GM21367 (cell line): ENCODE measurements around the gene RHOT2.

Experiments used
- ATAC-seq: cut with Tn5 transposase; IDR thresholded peaks from one replicate; pipeline ENCODE4 v1.9.1; 2021; ENCODE audit not compliant: unreplicated experiment

The RHOT2 gene

GRCh38 chr16:667780-668518 lies at the start of gene RHOT2:
Gene RHOT2 (plus strand): TSS chr16:668132. CDS start chr16:668200, 68 bp downstream.
- peak; percentile 63 for ATAC-seq

- ATAC-seq: no peak
These were observed 48.3 kb upstream of the RHOT2 start for GRCh38 chr16:619476-620100.

DNA sequence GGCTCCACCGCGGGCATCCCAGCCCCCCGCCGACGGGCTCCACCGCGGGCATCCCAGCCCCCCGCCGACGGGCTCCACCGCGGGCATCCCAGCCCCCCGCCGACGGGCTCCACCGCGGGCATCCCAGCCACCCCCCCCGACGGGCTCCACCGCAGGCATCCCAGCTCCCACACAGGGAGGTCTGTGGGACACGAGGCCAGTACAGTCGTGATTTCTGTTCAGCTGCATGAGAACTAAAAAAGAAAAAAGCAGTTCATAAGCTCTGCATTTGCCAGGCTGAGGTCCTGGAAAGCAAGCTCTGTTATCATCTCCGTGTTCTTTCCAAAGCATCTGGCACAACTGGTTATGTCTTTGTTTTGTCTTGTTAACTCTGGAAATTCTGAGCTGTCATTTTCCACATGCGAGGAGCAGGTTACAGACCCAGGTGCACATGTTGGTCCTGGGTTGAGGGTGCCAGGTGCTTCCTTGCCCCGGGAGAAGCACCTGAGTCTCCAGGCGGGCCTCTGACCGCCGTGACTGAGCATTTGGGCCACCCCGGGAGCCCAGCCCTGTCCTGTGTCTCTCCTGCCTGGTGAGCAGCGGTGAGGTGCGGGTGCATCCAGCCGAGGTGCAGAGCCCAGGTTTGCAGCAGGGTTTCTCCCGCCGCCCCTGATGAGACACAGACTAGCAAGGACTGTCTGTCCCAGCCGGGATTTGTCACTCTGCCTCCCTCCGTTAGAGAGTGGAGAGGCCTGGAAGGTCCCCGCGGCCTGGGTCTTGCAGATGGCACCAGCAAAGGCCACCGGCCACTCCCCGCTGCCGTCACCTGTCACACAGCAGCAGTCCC lies 47.0 kb upstream of the RHOT2 start:
- ATAC-seq: no peak

GRCh38 chr16:621526-622105 lies 46.3 kb upstream of the RHOT2 start:
- ATAC-seq: no peak

- ATAC-seq: no peak
These were observed 45.0 kb upstream of the RHOT2 start for GRCh38 chr16:622920-623280.

- no peak for ATAC-seq
These were observed 43.3 kb upstream of the RHOT2 start for GRCh38 chr16:624526-625070.

DNA sequence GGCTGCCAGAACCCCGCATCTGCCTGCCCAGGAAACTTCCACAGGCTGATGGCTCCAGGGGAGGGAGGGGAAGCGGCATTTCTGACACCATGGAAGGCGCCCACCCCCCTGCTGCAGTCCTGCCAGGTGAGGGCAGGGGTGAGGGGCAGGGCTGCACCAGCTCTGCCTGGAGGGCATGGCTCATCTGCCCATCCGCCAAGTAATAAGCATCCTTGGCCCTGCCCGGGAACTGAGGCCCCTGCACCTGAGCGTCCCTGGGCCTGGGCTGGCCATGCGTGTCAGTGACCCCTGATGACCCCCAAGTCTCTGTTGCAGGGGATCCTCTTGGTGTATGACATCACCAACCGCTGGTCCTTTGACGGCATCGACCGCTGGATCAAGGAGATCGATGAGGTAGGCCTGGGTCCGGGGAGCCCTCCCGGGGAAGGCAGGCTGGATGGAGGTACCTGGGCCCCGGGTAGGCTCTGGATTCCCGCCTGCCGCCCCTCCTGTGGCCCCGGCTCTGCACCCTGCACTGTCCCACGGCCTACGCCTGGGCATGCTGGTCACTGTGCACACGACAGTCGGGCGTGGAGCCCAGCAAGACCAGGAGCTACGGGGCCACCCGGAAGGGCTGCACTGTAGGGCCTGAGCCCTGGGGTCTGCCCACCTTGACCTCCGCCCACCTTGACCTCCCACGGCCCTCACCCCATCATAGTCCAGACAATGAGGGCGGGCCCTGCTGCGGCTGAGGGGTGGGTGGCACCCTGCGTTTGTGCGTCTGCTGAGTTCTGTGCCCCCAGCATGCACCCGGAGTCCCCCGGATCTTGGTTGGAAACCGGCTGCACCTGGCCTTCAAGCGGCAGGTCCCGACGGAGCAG lies 42.6 kb upstream of the RHOT2 start:
- ATAC-seq: no peak

GRCh38 chr16:625977-626765 lies 41.8 kb upstream of the RHOT2 start:
- ATAC-seq: no peak

DNA sequence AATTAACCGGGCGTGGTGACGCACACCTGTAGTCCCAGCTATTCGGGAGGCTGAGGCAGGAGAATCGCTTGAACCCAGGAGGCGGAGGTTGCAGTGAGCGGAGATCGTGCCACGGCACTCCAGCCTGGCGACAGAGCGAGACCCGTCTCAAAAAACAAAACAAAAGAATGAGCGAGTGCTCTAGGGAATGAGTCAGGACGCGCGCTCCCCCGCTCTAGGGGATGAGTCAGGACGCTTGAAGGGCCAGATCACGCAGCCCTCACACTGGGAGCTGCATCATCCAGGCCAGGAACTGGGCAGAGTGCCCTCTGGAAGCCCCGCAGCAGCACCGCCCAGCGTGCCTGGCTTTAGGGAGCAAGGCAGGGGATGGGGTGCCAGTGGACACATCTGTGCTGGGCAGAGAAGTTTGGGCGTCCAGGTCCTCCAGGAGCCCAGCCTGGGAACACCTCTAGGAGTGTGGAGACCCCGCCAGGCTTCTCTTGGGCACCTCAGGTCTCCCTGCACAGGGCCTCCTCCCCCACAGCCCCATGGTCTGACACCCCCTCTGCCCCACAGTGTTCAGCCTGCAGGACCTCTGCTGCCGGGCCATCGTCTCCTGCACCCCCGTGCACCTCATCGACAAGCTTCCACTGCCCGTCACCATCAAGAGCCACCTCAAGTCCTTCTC lies 41.0 kb upstream of the RHOT2 start:
- no peak for ATAC-seq

DNA sequence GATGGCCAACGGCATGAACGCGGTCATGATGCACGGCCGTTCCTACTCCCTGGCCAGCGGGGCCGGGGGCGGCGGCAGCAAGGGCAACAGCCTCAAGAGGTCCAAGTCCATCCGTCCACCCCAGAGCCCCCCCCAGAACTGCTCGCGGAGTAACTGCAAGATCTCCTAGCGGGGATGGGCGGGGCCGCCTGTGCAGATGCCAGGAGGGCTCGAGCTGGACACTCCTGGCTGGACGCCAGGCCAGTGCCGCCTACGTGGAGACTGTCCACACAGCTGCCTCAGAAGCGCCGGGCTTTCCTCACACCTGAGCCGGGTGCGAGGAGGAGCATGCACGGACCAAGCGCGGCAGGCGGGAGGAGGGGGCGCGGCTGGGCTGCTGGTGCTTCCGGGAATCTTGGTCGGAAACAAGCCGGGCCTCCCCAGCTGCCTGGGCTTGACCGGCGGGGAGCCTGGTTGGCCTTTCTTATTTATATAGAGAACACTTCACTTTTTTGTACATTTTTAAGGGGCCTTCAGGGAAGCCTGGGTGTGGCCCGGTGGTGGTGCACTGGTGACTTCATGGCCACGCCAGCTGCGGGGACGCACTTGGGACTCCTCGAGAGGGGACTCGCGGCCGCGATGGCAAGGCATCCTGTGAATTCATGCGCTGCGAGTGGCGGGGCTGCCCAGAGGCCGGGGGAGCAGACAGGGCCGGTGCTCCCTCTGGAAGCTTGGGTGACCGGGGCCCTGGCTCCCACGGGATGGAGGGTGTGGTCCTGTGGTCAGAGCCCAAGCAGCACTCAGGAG lies 40.3 kb upstream of the RHOT2 start:
- no peak for ATAC-seq

DNA sequence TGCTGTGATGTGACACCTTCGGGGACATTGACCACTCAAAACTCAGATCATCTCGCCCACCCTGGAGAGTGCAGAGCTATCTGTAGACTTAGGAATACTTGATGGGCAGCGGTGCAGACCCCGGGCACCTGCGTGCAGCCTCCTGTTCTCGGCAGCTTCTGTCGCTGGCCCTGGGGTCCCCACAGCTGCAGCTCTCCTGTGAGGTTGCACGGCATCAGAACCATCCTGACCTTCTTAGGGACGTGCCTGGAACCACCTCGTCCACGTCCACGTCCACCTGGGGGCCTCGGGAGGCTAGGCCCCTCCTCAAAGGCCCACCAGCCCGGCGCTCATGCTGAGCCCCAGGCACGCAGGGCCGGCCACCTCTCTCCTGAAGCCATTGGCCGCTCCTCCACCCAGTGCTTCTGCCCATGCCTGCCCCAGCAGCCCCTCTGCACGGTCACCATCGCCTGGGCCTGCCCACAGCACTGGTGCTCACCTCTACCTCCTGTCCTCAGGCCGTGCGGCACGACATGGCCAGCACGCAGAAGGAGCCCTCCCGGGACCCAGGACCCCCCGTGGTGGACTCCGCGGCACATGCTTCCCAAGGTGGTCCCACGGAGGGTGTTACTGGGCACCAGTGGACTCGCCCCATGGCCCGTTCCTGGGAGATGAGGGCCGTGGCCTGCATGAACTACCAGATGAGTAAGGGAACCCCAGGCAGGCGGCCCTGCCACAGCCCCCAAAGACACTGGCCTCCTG lies 39.4 kb upstream of the RHOT2 start:
- ATAC-seq: no peak

DNA sequence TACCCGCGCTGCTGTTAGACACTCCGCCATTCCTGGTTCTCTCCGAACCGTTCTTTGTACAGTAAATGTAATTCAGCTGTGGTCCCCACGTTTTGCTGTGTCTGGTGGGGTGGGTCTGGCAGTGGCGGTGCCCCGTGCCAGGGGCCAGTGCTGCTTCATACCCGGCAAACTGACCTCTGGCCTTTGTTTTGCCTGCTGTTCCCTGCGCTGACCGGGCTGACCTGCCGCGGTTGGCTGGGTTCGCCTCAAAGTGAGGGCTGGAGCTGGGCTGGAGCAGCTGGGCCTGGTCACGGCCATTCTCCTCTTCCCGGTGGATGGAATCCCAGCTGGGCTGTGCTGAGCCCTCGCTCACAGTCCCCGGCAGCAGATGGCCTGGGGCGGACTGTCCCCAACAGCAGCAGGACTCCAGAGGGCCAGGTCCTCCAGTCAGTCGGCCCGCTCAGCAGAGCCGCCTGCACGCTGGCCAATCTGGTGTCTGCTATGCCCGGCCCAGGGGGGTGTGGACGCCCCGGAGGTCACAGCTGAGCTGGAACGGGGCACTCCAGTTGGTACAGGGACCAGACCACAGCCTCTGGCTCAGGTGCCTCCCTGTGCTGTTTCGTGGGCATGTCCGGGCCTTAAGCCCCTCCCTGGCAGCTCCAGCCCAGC lies 38.6 kb upstream of the RHOT2 start:
- ATAC-seq: no peak

- no peak for ATAC-seq
These were observed 38.1 kb upstream of the RHOT2 start for GRCh38 chr16:629833-630248.

DNA sequence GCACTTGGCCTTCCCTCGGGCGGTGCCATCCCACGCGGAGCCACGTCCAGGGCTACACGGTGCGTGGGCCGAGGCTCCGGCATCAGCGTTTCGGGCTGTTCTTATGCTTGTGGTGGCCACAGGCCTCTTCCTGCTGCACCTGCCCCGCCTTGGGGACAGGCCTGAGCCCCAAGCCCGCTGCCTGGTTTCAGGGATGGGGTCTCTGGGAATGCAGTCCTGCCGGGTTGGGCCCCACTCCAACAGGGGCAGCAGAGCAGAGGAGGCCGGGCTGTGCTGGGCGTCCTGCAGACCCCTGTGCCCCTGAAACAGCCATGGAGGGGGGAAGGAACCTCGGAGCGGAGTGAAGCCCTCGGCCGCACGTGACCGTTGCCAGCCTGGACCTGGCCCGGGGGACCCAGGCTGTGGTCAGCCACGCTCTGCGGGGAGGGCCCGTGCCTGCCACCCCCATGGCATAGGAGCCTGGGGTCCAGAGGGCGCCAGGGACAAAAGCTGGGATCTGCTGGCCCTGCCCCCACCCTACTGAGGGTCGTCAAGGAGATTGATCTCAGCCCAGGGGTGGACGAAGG lies 37.6 kb upstream of the RHOT2 start:
- no peak for ATAC-seq

DNA sequence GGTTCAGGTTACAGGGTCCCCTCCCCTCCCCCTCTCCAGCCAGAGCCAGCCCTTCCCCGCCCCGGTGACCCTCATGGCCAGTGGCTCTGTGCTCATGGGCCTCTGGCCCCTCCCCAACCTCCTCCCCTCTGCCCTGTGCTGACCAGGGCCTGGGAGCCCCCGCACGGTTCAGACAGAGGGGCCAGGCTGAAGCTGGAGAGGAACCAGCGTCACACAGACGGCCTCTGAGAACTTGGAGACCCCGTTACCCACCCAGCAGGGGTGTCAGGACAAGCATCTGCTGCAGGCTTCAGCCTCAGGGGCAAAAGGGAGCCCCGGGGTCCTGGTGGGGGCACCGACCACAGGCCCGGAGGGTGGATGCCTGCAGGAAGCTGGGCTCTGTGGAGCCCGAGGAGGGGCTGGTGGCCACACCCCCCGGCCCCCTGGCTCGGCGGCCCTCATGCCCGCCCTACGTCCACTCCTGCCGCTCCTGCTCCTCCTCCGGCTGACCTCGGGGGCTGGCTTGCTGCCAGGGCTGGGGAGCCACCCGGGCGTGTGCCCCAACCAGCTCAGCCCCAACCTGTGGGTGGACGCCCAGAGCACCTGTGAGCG lies 37.0 kb upstream of the RHOT2 start, which contains the start of gene WFIKKN1:
TSS of gene WFIKKN1 (plus strand) at position 171 of the 591 bp plus-strand sequence. CDS start at position 440, 269 bp downstream.
- ATAC-seq: no peak

DNA sequence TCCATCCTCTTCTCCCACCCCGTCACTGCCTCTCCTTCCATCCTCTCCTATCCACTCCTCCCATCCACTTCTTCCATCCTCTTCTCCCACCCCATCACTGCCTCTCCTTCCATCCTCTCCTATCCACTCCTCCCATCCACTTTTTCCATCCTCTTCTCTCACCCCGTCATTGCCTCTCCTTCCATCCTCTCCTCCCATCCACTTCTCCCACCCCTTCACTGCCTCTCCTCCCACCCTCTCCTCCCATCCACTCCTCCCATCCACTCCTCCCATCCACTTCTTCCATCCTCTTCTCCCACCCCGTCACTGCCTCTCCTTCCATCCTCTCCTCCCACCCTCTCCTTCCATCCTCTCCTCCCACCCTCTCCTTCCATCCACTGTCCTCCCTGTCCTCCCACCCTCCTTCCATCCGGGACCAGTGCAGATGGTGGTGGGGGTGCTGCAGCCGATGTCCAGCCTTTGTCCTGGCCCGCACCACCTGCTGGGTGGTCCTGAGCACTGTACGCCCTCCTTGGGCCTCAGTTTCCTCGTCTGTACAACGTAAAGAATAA lies 36.0 kb upstream of the RHOT2 start:
- no peak for ATAC-seq
